T follicular helper cell (primary cell): ENCODE measurements around the gene MGAT4B.
"Not testable (repeated sequence)": the region's sequence is repeated elsewhere in the genome, so short reads cannot be mapped to it uniquely, and the experiment has no call there.

Source experiments
- DNase-seq: peaks from one replicate; pipeline ENCODE4 v3.0.0-alpha.2; 2020; ENCODE audit warnings: low read depth
- total RNA-seq, 2 experiments: gene quantifications; one replicate each; lab custom pipeline; 2026; lab: John Stamatoyannopoulos, UW

Gene MGAT4B
- total RNA-seq = 37.7 to 81.3 reads per million in 2 experiments

- DNase-seq = no peak
Observed at GRCh38 chr5:179806250-179807048, at the start of gene MGAT4B. Gene MGAT4B (minus strand): TSS chr5:179806866. CDS start chr5:179806583, 283 bp downstream.

GRCh38 chr5:179854356-179854755, 47.7 kb upstream of the MGAT4B start:
- DNase-seq = no peak

GRCh38 chr5:179852993-179853547, 46.4 kb upstream of the MGAT4B start:
- no peak for DNase-seq

- no peak for DNase-seq
Observed at GRCh38 chr5:179841621-179842020, 35.0 kb upstream of the MGAT4B start.

GRCh38 chr5:179840766-179841165, 34.1 kb upstream of the MGAT4B start:
- DNase-seq = no peak

DNA sequence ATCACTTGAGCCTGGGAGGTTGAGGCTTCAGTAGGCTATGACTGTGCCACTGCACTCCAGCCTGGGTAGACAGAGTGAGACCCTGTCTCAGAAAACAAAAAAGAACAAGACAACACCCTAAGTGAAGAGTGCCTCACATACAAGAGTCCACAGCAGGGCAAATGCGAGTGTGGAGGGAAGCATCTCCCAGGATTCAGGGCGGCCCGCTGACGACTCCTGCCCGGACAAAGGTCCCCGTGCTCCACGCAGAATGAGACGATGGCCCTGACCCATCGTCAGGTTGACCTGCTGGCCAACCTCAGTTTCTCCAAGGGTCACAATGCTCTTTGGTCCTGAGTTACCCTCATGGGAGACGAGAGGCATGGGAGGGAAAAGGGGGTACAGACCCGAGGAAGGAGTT, 33.7 kb upstream of the MGAT4B start:
- DNase-seq = no peak

GRCh38 chr5:179839328-179840256, 32.9 kb upstream of the MGAT4B start:
- DNase-seq = no peak

DNA sequence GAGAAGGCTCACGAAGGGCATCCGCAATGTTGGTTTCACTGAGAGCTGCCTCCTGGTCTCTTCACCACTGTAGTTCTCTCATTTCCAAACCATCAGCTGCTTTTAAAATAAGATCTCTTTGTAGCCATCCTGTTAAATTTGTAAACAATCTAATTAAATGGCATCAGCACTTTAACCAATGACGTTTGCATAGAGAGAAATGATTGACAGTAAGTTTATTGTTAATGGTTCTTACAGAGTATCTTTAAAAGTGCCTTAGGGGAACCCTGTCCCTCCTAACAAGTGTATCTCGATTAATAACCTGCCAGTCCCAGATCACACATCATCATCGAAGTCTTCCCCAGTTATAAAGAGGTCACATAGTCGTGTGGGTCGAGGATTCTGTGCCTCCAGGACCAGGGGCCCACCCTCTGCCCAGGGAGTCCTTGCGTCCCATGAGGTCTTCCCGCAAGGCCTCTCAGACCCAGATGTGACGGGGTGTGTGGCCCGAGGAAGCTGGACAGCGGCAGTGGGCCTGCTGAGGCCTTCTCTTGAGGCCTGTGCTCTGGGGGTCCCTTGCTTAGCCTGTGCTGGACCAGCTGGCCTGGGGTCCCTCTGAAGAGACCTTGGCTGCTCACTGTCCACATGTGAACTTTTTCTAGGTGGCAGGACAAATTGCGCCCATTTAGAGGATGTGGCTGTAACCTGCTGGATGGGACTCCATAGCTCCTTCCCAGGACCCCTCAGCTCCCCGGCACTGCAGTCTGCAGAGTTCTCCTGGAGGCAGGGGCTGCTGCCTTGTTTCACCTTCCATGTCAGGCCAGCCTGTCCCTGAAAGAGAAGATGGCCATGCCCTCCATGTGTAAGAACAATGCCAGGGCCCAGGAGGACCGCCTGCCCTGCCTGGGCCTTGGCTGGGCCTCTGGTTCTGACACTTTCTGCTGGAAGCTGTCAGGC, 30.7 kb upstream of the MGAT4B start:
- DNase-seq = no peak

GRCh38 chr5:179836225-179837019, 29.8 kb upstream of the MGAT4B start:
- no peak for DNase-seq

- not testable (repeated sequence) for DNase-seq
Observed at GRCh38 chr5:179834871-179835270, 28.2 kb upstream of the MGAT4B start.

GRCh38 chr5:179834120-179834519, 27.5 kb upstream of the MGAT4B start:
- DNase-seq = no peak

- no peak for DNase-seq
Observed at GRCh38 chr5:179833709-179834070, 27.0 kb upstream of the MGAT4B start.

GRCh38 chr5:179833056-179833708, 26.5 kb upstream of the MGAT4B start:
- no peak for DNase-seq

- no peak for DNase-seq
Observed at GRCh38 chr5:179832039-179832745, 25.5 kb upstream of the MGAT4B start.

GRCh38 chr5:179830818-179831468, 24.3 kb upstream of the MGAT4B start:
- DNase-seq = no peak

- no peak for DNase-seq
Observed at GRCh38 chr5:179829732-179830435, 23.2 kb upstream of the MGAT4B start.

DNA sequence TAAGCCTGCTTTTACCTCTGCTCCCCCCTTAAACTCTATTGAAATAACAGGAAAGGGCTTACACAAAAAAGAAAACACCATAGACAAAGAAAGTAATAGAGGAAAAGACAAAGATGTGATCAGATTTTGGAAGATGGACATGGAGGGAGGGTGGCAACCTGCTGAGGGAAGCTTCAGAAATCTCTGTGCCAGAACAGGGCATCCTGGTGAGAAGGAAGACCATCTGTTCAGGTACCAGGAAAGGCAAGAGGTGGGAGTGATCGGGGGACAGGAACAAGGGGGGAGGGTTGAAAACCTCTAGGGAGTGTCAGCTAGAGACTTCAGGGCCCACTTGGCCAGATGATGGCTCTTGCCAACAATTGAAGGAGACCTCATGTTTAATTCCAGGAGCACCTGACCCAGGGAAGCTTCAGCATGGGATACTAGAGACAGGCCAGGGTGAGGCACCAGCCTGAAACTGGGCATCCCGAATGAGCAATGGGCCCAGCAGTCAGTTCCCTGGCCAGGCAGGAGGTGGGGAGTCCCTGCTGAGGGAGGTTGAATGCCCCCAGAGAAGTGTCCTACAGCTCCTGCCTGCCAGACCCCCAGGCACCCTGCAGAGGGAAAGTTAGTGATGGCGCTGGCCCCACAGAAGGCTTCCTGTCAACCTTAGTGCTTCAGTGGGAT, 22.2 kb upstream of the MGAT4B start:
- DNase-seq = no peak

DNA sequence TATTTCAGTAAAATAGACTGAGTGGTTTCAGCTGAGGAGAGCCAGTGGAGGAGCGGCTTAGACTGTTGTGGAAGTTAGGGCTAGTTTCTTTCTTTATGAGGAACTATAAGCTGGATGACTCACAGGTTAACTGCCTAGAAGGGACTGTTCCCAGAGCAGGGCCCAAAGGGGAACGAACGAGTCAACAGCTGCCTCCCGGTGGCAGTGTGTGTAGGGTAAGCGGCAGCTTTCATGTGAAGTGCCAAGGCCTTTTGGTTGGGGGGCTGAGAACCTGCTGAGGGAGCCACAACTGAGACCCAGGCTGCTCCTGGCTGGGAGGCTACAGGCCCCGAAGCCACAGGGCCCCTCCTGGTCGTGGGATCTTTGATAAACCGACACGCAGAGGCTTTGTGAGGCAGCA, 21.0 kb upstream of the MGAT4B start:
- DNase-seq = no peak
